HG03280 (cell line): ENCODE data around the gene ULK4.
"Not testable (repeated sequence)": the region's sequence is repeated elsewhere in the genome, so short reads cannot be mapped to it uniquely, and the experiment has no call there.

Source experiments
- ATAC-seq: cut with Tn5 transposase; IDR thresholded peaks from one replicate; pipeline ENCODE4 v1.9.1; 2021; ENCODE audit warnings: mild to moderate bottlenecking, moderate library complexity; ENCODE audit not compliant: unreplicated experiment

ULK4 gene

DNA sequence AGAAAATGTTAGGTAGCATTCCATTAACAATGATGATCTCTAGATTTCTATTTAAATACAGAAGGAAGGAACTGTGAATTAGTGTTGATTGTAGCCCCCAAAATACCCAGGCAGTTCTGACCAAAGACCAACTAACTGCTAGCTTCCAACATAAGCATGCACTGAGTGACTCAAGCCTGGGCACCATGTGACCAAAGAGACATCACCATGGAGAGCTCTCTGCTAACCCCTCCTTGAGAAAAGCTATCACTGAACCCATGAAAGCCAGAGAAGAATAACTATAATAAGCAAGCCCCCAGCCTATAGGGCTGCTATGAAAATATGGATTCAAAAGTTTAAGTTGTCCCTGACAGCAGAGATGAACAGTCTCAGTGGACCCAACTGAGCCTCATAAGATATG is 310.2 kb downstream of the ULK4 start:
- ATAC-seq = no peak

DNA sequence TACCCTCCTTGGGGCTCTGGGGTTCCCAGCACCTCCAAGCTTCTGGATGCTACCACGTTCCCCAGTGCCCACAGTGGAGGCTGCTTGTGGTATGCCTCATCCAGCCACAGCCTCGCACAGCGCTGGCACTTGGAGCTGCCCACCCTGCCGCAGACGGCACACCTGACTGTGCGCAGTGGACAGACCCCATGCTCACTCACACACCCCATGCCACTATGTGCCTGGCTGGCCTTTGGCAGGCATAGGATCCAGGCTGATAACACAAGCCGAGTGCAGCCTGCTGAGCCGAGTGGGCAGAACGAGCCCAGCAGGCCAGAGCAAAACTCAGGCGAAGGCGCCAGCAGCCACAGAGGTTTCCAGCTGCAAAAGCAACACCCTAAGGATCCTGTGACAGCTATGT is 311.5 kb downstream of the ULK4 start:
- no peak for ATAC-seq

DNA sequence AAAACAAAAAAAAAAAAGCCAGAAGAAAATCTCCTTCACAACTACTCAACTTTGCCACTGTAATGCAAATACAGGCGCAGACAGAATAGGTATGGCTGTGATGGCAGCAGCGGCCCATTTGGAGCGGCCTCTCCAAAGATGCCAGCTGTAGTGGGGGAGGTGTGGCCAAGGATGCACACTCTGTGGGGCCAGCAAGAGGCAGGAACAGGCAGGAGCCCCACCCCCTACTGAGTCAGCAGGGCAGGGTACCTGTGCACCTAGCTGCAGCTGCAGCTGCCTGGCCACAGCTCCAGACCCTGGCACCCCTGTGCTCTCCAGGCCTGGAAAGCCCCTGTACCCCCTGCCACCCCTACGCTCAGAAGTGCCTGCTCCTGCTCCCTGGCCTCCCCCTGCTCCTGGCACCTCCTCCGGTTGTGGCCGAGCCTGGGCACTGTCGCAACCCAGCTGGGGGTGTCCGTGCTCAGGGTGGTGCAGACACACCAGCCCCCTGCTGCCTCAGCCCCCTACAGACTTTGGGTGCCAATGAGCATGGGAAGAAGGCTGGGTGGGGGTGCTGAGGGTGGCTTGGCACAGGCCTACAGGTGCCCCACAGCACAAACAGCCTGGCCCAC is 312.7 kb downstream of the ULK4 start:
- ATAC-seq = no peak

DNA sequence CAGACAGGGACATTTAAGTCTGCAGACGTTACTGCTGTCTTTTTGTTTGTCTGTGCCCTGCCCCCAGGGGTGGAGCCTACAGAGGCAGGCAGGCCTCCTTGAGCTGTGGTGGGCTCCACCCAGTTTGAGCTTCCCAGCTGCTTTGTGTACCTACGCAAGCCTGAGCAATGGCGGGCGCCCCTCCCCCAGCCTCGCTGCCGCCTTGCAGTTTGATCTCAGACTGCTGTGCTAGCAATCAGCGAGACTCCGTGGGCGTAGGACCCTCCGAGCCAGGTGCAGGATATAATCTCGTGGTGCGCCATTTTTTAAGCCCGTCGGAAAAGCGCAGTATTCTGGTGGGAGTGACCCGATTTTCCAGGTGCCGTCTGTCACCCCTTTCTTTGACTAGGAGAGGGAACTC is 314.2 kb downstream of the ULK4 start:
- not testable (repeated sequence) for ATAC-seq

DNA sequence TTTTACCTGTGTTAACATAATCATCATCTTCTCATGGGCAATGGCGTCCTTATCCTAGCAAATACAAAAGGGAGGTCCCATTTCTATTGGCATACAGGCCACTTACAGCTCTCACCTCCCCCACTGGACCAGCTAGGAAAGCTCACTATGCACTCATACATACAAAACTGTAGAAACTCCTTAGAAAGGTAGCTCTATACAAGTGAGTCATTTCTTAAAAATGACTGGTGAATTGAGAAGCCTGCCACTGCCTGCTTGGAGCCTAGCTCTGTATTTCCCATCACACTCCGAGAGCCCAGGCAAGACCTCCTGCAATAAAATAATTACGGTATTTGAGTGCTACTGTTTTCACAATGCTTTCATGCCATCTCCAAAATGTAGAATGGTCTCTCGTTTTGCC is 321.8 kb downstream of the ULK4 start:
- no peak for ATAC-seq

DNA sequence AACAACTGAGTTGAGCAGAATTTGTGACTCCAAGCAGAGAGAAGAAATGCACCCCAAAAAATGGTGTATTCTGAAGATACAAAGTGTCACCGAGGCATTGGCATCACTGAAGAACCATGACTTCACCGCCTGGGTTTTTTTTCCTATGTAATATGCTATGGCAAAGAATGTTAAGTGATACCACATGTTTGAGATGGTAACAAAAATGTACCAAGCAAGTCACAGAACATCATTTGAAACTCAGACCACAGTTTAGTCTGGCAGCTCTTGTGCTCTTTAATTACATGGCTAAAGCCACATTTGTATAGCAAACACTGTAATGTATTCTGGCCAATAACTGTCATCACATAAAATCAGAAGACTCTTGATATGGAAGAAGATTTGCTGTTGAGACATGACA is 323.5 kb downstream of the ULK4 start:
- ATAC-seq = no peak

DNA sequence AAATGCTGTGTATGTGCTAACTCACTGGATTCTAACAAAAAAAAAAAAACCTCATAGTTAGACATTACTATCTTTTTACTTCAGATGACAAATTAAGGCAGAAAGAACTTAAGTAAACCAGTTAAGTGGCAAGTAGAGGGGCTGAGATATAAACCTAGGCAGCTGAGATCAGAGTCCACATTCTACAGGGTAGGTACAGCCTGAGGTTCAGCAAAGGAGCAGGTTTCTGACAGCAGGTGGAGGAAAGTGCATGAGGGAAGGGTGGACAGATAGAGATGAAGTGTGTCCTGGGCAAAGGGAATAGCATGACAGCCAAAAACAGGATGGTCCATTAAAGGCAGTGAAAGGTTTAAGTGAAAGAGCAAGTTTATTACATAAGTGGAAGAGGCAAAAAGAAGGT is 329.2 kb downstream of the ULK4 start:
- ATAC-seq = no peak

DNA sequence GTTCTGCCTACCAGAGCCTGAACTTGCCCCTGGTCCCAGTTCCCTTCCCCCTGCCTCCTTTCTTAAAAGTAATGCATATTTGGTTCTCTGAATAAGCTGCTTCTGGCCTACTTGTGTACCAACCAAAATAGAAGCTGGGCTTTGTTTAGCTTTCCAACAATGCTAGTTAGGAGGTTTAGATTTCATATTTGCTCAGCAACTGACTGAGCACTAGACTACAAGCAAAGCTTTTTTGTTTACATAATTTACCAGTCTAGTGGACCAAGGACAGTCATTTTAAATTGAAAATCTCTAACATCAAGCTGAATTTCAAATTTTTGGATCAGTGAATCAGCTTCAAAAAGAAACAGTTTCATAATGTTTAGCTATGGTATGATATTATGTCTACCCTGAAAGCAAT is 331.2 kb downstream of the ULK4 start:
- no peak for ATAC-seq

DNA sequence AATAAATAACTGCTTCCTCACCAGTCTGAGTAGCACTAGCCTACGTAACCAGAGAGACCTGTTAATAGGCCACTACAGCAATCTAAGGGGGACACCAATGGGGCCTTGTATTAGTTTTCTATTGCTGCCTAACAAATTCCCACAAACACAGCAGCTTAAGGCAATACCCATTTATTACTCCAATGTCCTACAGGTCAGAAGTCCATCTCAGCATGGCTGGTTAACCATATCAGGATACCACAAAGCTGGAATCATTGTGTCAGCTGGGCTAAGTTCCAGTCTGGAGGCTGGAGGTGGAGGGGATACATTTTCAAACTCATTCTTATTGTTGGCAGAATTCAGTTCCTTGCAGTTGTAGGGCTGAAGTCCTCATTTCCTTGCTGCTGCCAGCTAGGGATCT is 331.9 kb downstream of the ULK4 start:
- no peak for ATAC-seq

DNA sequence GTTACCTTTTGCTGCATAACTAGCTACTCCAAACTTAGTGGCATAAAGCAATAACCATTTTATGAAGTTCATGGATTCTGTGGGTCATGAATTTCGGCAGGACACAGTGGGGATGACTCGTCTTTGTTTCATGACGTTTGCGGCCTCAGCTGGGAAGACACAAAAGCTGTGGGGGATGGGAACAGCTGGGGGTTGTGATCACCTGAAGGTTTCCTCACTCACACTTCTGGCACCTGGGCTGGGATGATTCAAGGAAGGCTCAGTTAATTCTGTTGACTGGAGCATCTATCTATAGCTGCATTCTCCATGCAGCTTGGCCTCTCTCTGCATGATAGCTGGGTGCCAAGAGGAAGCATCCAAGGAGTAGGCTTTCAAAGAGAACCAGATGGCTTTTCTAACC is 332.8 kb downstream of the ULK4 start:
- no peak for ATAC-seq

DNA sequence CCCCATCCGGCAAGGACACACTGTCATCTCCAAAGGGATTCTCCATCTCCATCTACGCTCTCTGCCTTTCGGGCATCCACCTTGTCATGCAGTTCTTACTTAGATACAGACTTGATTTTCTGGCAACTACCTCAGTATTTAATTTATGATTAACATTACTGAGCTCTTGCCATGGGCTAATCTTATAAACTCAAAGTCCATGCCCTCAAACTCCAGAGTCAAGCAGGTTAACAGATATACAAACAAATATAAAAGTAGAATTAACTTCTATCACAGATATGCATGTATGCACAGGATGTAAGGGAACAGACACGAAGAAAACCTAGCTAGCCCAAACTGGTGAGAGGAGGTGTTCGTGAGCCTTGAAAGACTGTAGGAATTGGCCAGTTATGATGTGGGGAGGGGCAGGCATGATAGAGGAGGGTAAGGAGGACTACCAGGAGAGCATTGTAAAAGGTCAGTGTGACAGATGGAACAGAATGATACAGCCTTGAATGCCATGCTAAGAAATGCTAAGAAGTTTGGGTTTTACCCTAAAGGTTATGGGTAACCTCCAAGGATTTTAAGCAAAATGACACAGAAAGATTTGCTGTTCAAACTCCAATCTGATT is 334.3 kb downstream of the ULK4 start:
- no peak for ATAC-seq

DNA sequence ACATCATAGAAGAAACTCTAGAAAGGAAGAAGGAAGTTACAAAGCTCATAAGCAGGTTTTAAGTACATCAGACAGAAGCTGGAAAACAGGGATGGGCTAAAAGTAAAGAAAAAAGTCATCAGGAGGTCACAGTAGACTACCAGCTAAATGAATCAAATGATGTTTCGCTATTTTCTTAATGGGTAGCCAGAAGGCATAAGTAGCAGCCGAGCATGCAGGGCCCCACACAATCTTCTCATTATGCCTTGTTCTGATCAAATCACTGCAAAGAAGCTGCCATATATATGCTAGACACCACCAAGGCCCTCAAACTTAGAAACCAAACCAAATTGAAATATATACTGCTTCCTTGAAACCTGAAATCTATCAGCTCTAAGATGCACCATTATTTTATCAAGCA is 349.1 kb downstream of the ULK4 start:
- ATAC-seq = no peak

DNA sequence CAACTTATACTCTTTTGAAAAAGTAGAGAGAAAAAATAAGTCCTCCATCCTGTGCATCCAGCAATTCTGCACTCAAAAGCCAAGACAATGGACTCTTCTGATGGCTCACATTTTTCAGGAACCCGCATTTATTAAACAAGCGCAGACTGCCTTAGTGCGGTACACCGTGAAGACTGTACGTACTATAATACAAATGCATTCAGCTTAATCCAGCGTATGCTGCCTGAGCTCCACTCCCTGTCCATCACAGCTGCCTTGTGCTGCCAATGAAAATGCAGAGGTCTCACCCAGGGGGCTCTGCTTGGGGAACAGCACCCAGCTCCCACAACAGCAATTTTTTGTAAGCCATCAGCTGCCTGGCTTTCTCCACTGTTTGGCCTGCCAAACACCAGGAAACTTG is 350.9 kb downstream of the ULK4 start:
- no peak for ATAC-seq

DNA sequence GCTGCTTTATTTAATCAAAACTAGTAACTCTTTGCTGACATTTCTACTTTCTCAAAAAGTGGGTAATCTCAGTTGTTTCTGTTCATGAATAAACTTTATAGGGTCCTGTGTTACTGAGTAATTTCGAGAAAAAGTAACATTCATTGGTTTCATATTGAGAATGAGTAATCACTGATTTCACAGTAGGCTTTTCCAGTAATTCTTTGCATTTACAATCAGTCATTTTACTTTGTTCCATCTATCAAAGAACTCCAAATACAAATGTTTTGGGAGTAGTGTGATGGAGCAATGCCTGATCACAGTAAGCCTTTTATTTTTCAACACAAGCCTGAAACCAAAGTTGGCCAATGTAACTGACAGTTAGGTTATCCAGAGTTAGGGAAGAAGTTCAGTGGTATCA is 353.6 kb downstream of the ULK4 start:
- no peak for ATAC-seq

DNA sequence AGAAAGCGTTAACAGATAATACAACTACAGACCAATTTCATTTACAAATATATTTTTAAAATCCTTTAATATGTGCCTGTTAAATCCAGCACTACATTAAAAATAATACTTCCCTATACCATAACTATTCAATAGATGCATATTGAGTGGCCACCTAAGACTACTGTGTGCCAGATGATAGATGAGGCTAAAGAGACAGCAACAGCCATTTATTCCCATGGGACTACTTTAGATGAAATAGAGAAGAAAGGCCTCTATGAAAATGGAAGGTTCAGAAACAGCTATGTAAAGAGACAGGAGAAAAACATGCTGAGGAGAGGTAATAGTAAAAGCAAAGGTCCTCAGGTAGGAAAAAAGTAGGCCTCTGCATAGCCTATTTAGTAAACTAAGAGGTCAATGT is 358.1 kb downstream of the ULK4 start:
- no peak for ATAC-seq

DNA sequence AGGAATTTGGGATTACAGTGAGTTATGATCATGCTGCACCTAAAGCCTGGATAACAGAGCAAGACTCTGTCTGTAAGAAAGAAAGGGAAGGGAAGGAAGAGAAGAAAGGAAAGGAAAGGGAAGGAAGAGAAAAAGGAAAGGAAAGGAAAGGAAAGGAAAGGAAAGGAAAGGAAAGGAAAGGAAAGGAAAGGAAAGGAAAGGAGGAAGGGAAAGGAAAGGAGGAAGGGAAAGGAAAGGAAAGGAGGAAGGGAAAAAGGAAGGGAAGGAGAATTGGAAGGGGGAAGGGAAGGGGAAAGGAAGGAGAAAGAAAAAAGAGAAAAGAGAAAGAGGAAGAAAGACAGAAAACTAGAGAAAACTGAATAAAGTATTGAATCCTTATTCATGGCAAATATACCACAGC is 359.8 kb downstream of the ULK4 start:
- ATAC-seq = no peak

DNA sequence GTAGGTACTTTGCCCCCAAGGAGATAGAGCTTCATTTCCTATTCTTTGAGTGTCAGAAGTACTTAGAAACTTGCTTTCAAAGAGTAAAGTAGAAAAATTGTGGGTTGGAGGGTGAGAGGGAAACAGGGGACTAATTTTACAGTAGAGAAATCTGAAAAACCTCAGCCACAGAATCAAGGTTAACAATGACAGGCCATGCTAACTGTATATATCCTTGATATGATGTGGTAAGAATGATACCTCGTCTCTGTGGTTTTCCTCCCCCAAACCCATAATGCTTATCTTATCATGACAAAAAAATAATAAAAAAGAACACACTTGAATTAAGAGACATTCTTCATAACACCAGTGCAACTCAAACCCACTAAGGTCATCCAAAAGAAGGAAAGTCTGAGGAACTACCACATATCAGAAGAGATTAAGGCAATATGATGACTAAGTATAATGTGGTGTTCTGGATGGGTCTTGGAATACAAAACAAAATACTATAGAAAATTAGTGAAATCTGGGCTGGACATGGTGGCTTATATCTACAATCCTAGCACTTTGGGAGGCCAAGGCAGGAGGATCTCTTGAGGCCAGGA is 360.4 kb downstream of the ULK4 start:
- no peak for ATAC-seq

DNA sequence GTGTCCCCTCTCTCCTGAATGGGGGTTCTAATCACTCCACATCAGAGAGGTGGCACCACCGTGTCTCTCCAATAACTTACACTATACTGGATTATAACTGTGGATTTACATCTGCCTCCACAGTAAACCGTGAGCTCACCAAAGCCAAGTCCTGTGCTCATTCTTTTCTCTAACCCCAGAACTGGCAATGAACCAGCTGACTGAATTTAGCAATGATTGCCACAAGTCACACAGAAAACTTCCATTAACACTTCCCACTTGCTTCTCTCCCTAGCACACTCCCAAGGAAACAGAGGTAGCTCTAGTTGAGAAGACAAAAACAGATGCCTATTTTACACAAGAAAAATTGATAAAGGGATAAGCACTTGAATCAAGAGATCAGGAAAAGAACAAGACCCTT is 361.3 kb downstream of the ULK4 start:
- no peak for ATAC-seq

DNA sequence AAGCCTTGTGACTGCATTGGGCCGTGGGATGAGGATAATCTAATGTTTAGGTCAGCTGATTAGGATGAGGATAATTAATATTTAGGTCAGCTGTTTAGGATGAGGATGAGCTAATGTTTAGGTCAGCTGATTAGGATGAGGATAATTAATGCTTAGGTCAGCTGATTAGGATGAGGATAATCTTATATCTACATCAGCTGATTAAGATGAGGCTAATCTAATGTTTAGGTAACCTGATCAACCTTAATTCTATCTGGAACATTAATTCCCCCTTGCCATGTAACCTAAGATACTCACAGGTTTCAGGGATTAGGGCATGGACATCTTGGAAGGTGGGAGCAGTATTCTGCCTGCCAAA is 362.8 kb downstream of the ULK4 start:
- no peak for ATAC-seq

DNA sequence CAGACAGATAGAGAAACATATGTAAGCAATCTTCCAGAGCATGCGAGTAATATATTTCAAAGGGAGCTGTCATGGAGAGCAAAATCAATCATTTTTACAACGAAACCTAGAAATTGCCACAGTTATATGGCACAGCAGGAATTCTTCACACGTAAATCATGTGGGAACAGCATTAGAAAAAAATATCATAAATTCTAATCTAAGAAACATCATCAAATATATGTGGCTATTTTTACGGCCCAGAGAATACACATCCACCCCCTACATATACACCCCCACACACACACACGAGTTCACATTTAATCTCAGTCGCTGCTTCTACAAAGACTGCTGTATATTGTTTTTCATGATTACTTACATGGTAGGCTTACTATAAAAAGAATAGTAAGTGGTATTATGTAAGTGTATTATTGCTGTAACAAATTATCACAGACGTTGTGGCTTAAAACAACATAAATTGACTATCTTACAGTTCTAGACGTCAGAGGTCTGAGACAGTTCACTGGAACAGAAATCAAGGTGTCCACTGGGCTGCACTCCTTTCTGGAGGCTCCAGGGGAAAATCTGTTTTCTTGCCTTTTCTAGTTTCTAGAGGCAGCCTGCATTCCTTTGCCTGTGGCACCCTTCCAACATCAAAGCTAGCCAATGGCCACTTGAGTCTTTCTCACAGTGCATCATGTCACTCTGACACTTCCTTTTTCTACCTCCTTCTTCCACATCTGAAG is 363.3 kb downstream of the ULK4 start:
- ATAC-seq = no peak

DNA sequence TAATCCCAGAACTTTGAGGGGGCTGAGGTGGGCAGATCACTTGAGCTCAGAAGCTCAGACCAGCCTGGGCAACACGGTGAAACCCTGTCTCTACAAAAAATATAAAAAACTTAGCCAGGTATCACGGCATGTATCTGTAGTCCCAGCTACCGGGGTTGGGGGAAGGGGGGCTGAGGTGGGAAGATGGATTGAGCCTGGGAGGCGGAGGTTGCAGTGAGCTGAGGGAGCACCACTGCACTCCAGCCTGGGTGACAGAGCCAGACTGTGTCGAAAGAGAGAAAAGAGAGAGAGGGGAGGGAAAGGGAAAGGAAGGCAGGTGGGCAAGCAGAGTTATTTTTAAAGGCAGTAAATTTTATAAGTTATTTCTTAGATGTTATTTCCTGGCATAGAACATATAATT is 368.1 kb downstream of the ULK4 start:
- ATAC-seq = no peak

DNA sequence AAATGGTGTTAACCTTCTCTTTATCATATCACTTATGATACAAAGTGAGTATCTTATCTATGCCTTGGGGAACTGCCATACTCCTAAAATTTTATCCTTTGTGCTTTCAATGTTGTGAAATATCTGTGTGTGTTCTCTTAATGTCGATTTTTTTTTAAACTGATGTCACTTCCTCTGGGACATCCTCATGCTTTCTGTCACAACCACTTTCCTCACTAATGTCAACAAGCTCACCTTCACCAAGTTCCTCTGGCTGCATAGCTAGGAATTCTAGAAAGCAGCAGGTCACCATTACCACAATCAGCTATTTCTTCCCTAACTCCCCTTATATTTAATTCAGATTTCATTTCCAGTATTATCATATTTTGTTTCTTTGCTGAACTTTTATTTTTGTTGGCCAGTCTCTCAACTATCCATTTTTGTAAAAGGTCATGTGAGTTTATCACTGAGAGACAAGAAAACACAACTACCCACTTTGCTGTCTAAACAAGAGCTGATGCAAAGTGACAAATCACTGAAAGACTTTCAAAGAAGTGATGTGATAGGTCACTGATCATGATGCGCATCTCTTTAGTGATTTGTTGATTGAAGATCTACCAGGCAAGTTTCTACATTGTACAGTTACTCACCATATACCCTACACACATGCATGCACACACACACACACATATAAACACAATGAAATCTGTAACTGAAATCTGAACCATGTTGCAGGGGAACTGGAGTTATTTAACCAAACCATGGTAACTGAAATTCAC is 369.0 kb downstream of the ULK4 start:
- no peak for ATAC-seq
